ENCODE results near the gene CDC25B.

Gene CDC25B

DNA sequence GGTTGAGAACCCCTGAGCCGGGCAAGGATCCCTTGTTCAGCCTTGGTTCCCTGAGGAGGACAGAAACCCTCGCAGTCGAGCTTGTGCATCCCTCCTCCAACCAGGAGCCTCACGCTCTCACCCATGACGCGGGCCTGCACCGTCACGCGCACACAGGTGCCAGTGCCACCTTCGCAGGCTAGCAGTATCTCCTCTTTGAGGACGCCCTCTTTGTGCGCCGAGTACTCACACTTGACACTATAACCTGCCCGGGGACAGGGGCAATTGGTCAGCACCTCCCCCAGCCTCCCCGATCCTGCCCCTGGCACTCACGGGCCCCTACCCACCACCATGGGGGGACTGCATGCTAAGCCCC is 41.9 kb upstream of the CDC25B start:
- TF ChIP-seq, protein P1, sequence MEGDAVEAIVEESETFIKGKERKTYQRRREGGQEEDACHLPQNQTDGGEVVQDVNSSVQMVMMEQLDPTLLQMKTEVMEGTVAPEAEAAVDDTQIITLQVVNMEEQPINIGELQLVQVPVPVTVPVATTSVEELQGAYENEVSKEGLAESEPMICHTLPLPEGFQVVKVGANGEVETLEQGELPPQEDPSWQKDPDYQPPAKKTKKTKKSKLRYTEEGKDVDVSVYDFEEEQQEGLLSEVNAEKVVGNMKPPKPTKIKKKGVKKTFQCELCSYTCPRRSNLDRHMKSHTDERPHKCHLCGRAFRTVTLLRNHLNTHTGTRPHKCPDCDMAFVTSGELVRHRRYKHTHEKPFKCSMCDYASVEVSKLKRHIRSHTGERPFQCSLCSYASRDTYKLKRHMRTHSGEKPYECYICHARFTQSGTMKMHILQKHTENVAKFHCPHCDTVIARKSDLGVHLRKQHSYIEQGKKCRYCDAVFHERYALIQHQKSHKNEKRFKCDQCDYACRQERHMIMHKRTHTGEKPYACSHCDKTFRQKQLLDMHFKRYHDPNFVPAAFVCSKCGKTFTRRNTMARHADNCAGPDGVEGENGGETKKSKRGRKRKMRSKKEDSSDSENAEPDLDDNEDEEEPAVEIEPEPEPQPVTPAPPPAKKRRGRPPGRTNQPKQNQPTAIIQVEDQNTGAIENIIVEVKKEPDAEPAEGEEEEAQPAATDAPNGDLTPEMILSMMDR (IDR thresholded peaks at IDR 0.05): no peak
- intact Hi-C loops (cut with DNase I; ENCODE audit: low total_unique reads): no loop called here
- Histone ChIP-seq H3K4me3 (no peak overlapping the region), H3K9me3 (no peaks in the 10 kb centered on the region), H3K27me3 (peaks cover 0 to 23% of the 10 kb centered on the region in 2 donors), H3K36me3 (peaks cover 0 to 22% (median 6%) of the 10 kb centered on the region in 3 donors), H3K4me1 (peaks cover 0 to 15% (median 0%) of the 10 kb centered on the region in 4 donors), H3K27ac (no peak overlapping the region)
- no peak for DNase-seq

DNA sequence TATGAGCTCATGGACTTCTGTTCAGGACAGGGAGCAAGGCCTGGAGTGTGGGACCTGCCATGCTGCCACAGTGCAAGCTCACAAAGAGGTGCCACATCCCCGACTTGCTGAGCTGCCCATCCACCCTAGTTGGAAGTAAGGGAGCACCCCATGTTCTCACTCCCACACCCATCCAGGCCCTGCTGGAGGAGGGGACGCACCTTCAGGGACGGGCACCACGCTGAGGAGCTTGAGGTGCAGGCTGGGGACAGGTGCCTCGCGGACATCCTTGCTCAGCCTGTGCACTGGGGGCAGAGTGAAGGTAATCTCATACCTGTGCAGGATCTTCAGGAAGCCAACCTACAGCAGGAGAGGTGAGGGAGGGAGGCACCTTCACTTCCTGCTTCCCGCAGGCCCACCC is 40.8 kb upstream of the CDC25B start:
- Histone ChIP-seq H3K4me3 (no peak overlapping the region), H3K27me3 (peaks cover 0 to 13% of the 10 kb centered on the region in 2 donors), H3K9me3 (no peaks in the 10 kb centered on the region), H3K27ac (no peak overlapping the region), H3K4me1 (peaks cover 0 to 8% (median 0%) of the 10 kb centered on the region in 4 donors), H3K36me3 (peaks cover 0 to 22% (median 6%) of the 10 kb centered on the region in 3 donors)
- intact Hi-C loops (cut with DNase I; ENCODE audit: low total_unique reads): no loop called here
- DNase-seq: no peak
- TF ChIP-seq, protein P1 (IDR thresholded peaks at IDR 0.05): no peak

DNA sequence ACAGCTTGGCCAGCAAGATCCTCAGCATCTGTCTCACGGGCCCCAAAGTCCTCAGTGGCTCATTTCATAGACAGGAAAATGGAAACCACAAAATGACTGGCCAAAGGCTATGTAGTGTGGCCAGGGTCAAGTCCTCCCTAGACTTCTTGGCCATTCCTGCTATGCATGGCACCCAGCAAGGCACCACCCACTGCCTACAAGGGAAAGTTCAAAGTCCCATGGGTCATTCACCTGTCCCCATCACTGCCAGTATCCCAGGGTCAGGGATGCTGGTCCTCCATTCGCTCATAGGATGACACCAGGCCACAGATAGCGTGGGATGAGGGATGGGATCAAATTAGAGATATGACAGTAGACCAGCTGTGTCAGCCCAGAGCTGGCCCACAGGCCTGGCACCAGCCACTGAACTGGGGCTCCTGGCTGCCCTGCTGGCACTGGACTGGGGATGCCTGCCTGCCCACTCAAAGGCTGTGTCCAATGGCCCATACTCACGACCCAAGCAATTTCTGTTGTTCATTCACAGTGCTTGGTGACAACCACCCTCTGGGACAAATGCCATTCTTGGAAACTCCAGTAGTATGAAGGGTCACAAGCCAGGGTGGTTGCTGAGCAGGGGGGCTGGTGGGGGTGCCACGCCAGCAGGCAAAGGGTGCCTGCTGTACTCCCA is 40.2 kb upstream of the CDC25B start:
- TF ChIP-seq, protein P1 (IDR thresholded peaks at IDR 0.05): no peak
- no peak for DNase-seq
- peaks cover 0 to 6% of the 10 kb centered on the region in 2 donors for H3K27me3 ChIP-seq
- H3K4me1 ChIP-seq: peaks cover 0 to 8% (median 0%) of the 10 kb centered on the region in 4 donors
- no peak overlapping the region for H3K4me3 ChIP-seq
- H3K36me3 ChIP-seq: peaks cover 0 to 22% (median 6%) of the 10 kb centered on the region in 3 donors
- H3K27ac ChIP-seq: no peak overlapping the region
- intact Hi-C loops (cut with DNase I; ENCODE audit: low total_unique reads): no loop called here
- no peaks in the 10 kb centered on the region for H3K9me3 ChIP-seq

DNA sequence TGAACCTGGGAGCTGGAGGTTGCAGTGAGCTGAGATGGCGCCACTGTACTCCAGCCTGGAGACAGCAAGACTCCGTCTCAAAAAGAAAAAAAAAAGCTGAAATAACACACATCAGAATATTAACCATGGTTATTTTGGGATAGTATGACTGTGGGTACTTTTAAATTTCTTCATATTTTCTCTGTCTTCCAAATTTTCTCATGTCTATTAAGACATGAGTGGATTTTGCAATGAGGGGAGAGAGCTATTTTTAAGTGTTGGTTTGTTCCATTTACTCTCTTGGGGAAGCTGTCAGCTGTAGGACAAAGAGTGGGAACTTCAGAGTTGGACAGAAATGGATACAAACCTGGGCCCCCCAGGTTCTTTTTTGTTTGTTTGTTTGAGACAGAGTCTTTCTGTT is 38.8 kb upstream of the CDC25B start:
- intact Hi-C loops (cut with DNase I; ENCODE audit: low total_unique reads): no loop called here
- Histone ChIP-seq H3K27me3 (no peaks in the 10 kb centered on the region), H3K9me3 (no peaks in the 10 kb centered on the region), H3K4me1 (no peaks in the 10 kb centered on the region), H3K4me3 (no peak overlapping the region), H3K27ac (no peak overlapping the region), H3K36me3 (peaks cover 0 to 22% (median 6%) of the 10 kb centered on the region in 3 donors)
- TF ChIP-seq, protein P1 (IDR thresholded peaks at IDR 0.05): no peak
- DNase-seq: no peak

DNA sequence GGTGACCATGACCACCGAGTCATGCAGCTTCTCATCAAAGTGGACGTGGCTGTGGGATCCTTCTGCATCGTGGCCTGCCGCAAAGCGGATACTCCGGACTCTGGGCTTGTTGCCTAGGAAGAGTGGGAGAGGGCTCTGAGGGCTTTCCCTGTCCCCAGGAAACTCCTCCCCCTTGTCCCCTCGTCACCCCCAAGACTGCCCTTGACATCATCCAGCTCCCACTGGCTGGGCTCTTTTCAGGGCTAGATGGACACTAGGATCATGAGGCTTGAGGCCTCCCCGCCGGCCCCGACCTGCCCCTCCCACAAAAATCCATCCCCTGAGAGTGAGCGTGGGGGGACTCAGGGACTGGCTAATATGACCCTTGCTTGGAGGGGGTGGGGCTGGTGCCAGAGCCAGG is 37.5 kb upstream of the CDC25B start:
- no peak for DNase-seq
- H3K36me3 ChIP-seq: peaks cover 0 to 22% (median 6%) of the 10 kb centered on the region in 3 donors
- H3K4me1 ChIP-seq: no peaks in the 10 kb centered on the region
- no peaks in the 10 kb centered on the region for H3K27me3 ChIP-seq
- H3K9me3 ChIP-seq: no peaks in the 10 kb centered on the region
- TF ChIP-seq, protein P1 (IDR thresholded peaks at IDR 0.05): no peak
- intact Hi-C loops (cut with DNase I; ENCODE audit: low total_unique reads): no loop called here
- no peak overlapping the region for H3K4me3 ChIP-seq
- no peak overlapping the region for H3K27ac ChIP-seq

Measured in tibial artery (tissue), 4 donors.